CD14-positive monocyte (primary cell): ENCODE measurements around the gene MASP1. TPM values are rescaled to one million over a fixed set of nuclear protein-coding genes. Genes with fewer than 3 reads are reported as not detected.
A peak's percentile ranks its signal among the peaks of the same experiment; 100 is the strongest.

Experiments
- DNase-seq, 3 donors: peaks; one replicate each; pipeline ENCODE4 v3.0.0-alpha.2; 2011 to 2022
- H2AFZ ChIP-seq: 2 replicates; pipeline ENCODE4 v1.6.0; 2012; ENCODE audit warnings: mild to moderate bottlenecking, low read depth, low read length, inconsistent platforms; ENCODE audit not compliant: insufficient read depth, poor library complexity, severe bottlenecking
- H3K27ac ChIP-seq, 2 donors: 1 replicate in 1 of 2; 2 replicates in 1 of 2; pipeline ENCODE4 v1.5.1; 2012 to 2013; ENCODE audit warnings: low read length in 2 of 2, control low read depth in 1 of 2, inconsistent platforms in 1 of 2, low read depth in 1 of 2, mild to moderate bottlenecking in 1 of 2
- H3K27me3 ChIP-seq, 2 donors: one replicate each; pipeline versions ENCODE4 v1.6.0 to v1.6.1; 2011 to 2013; ENCODE audit warnings: low read length in 2 of 2; ENCODE audit not compliant: control insufficient read depth in 2 of 2, insufficient read depth in 2 of 2
- H3K36me3 ChIP-seq, 2 donors: replicated peaks in 1 of 2; 1 replicate in 1 of 2; 2 replicates in 1 of 2; pipeline versions ENCODE4 v1.5.1 to v1.6.1; 2012 to 2013; ENCODE audit warnings: low read length in 2 of 2, control low read depth in 1 of 2, inconsistent platforms in 1 of 2, mild to moderate bottlenecking in 1 of 2; ENCODE audit not compliant: insufficient read depth in 2 of 2, control insufficient read depth in 1 of 2
- H3K4me1 ChIP-seq, 2 donors: 1 replicate in 1 of 2; 2 replicates in 1 of 2; pipeline versions ENCODE4 v1.5.1 to v1.6.1; 2012 to 2013; ENCODE audit warnings: low read length in 2 of 2, control low read depth in 1 of 2, inconsistent platforms in 1 of 2, mild to moderate bottlenecking in 1 of 2, moderate library complexity in 1 of 2; ENCODE audit not compliant: insufficient read depth in 2 of 2, control insufficient read depth in 1 of 2
- H3K4me2 ChIP-seq: replicated peaks from 2 replicates; pipeline ENCODE3; 2012; ENCODE audit warnings: low read length, moderate library complexity, mild to moderate bottlenecking; ENCODE audit not compliant: poor library complexity, severe bottlenecking; ENCODE audit errors: extremely low read depth
- H3K4me3 ChIP-seq, 3 experiments: fragments of 200-600 bp in 1 of 3; sonication (generic) in 1 of 3; replicated peaks in 1 of 3; 1 replicate in 2 of 3; 2 replicates in 1 of 3; pipeline ENCODE4 v1.5.1; 2011 to 2013; ENCODE audit warnings: low read length in 3 of 3, mild to moderate bottlenecking in 3 of 3, control low read depth in 2 of 3, low read depth in 2 of 3, inconsistent platforms in 1 of 3, moderate library complexity in 1 of 3
- H3K79me2 ChIP-seq: 2 replicates; pipeline ENCODE4 v1.6.0; 2012; ENCODE audit warnings: mild to moderate bottlenecking, control low read depth, inconsistent platforms, low read length, moderate library complexity; ENCODE audit not compliant: insufficient read depth
- H3K9ac ChIP-seq: 2 replicates; pipeline ENCODE4 v1.6.0; 2017; ENCODE audit warnings: low read length, mild to moderate bottlenecking; ENCODE audit not compliant: insufficient read depth, poor library complexity, severe bottlenecking
- H3K9me3 ChIP-seq, 2 donors: replicated peaks in 1 of 2; 1 replicate in 1 of 2; 2 replicates in 1 of 2; pipeline versions ENCODE4 v1.5.1 to v1.6.1; 2012 to 2013; ENCODE audit warnings: low read length in 2 of 2, control low read depth in 1 of 2; ENCODE audit not compliant: control insufficient read depth in 1 of 2, insufficient read depth in 1 of 2
- H4K20me1 ChIP-seq: 2 replicates; pipeline ENCODE4 v1.6.0; 2012; ENCODE audit warnings: mild to moderate bottlenecking, low read length, control low read depth, moderate library complexity; ENCODE audit not compliant: insufficient read depth
- H3K27ac Mint-ChIP-seq, 7 donors: one replicate each; pipeline ENCODE4 v1.8.0; 2020; ENCODE audit warnings: mild to moderate bottlenecking in 7 of 7, mixed read lengths in 7 of 7, moderate library complexity in 6 of 7, inconsistent platforms in 2 of 7
- H3K27me3 Mint-ChIP-seq, 3 donors: one replicate each; pipeline ENCODE4 v1.8.0; 2021 to 2022; ENCODE audit warnings: low read depth in 3 of 3, mild to moderate bottlenecking in 3 of 3, mixed read lengths in 3 of 3, moderate library complexity in 3 of 3, inconsistent platforms in 1 of 3
- H3K36me3 Mint-ChIP-seq, 2 donors: one replicate each; pipeline ENCODE4 v1.8.0; 2020; ENCODE audit warnings: mixed read lengths in 2 of 2, inconsistent platforms in 1 of 2, mild to moderate bottlenecking in 1 of 2
- H3K4me1 Mint-ChIP-seq: one replicate; pipeline ENCODE4 v1.8.0; 2020; ENCODE audit warnings: mild to moderate bottlenecking, mixed read lengths
- H3K4me3 Mint-ChIP-seq, 2 donors: one replicate each; pipeline ENCODE4 v1.8.0; 2020; ENCODE audit warnings: mild to moderate bottlenecking in 2 of 2, mixed read lengths in 2 of 2, moderate library complexity in 1 of 2
- H3K9me3 Mint-ChIP-seq, 7 donors: one replicate each; pipeline ENCODE4 v1.8.0; 2020 to 2022; ENCODE audit warnings: mixed read lengths in 7 of 7, mild to moderate bottlenecking in 6 of 7, moderate library complexity in 6 of 7, inconsistent platforms in 2 of 7
- CTCF ChIP-seq: fragments of 200-600 bp; IDR thresholded peaks from one replicate; pipeline ENCODE4 v1.8.0; 2022; ENCODE audit warnings: antibody characterized with exemption, mild to moderate bottlenecking
- WGBS: methylation state at CpG from one replicate; pipeline ENCODE4 v1.1.5; 2013; ENCODE audit warnings: missing lambda C conversion rate; ENCODE audit not compliant: insufficient coverage; 5-methylcytosine and 5-hydroxymethylcytosine counted together
- intact Hi-C, 2 donors: fragments of 100-400 bp; cut with micrococcal nuclease; formaldehyde crosslinking; loops; one replicate each; pipeline versions ENCODE4 v1.15.0 to v1.15.1; 2023
- polyA plus RNA-seq, 3 donors: library from polyadenylated mRNA; depleted of rRNA in 1 of 3; unstranded in 2 of 3; stranded (reverse) in 1 of 3; fragments of 300-500 nt in 2 of 3; fragments of >200 nt in 1 of 3; fragmentation: Illumina TruSeq in 2 of 3; gene quantifications; 1 replicate in 2 of 3; 2 replicates in 1 of 3; pipeline ENCODE4 v1.2.3, GENCODE V29; 2012 to 2021

The MASP1 gene
- polyA plus RNA-seq, 3 donors: not detected

GRCh38 chr3:187198490-187198889 lies 93.0 kb downstream of the MASP1 start:
- no CpG with 5 or more reads among the region's 4 CpGs for WGBS
- H3K4me3 Mint-ChIP-seq: no peak overlapping the region
- no peak overlapping the region for H3K27ac Mint-ChIP-seq
- Histone ChIP-seq H3K36me3 (no peaks in the 10 kb centered on the region), H3K27ac (no peak overlapping the region), H2AFZ (no peak overlapping the region), H3K9ac (no peak overlapping the region), H3K4me2 (no peak overlapping the region), H3K4me3 (no peak overlapping the region), H3K4me1 (no peaks in the 10 kb centered on the region), H3K9me3 (no peaks in the 10 kb centered on the region), H4K20me1 (no peaks in the 10 kb centered on the region), H3K79me2 (no peaks in the 10 kb centered on the region), H3K27me3 (peaks cover 0 to 2% of the 10 kb centered on the region in 2 donors)
- intact Hi-C loops: no loop called here
- H3K9me3 Mint-ChIP-seq: peaks cover 0 to 4% (median 0%) of the 10 kb centered on the region in 7 donors
- H3K27me3 Mint-ChIP-seq: peaks cover 8 to 20% (median 14%) of the 10 kb centered on the region in 3 donors
- no peaks in the 10 kb centered on the region for H3K4me1 Mint-ChIP-seq
- H3K36me3 Mint-ChIP-seq: no peaks in the 10 kb centered on the region
- no peak for TF ChIP-seq CTCF
- no peak for DNase-seq

GRCh38 chr3:187197335-187197649 lies 94.2 kb downstream of the MASP1 start, which contains the start of gene RTP1:
RTP1 (plus strand) TSS chr3:187197486; CDS start chr3:187197516, 30 bp downstream.
- no peaks in the 10 kb centered on the region for H3K4me1 ChIP-seq
- peaks cover 2 to 5% of the 10 kb centered on the region in 2 donors for H3K27me3 ChIP-seq
- H3K9ac ChIP-seq: no peak within 1 kb of the TSS
- H3K4me2 ChIP-seq: no peak within 1 kb of the TSS
- no peaks in the 10 kb centered on the region for H4K20me1 ChIP-seq
- Mint-ChIP-seq H3K27ac (peak within 1 kb of the TSS in 1 of 7 donors; percentile 28), H3K36me3 (no peaks in the 10 kb centered on the region), H3K4me1 (no peaks in the 10 kb centered on the region), H3K4me3 (no peak within 1 kb of the TSS), H3K9me3 (peaks cover 0 to 4% (median 0%) of the 10 kb centered on the region in 7 donors), H3K27me3 (peaks cover 8 to 21% (median 16%) of the 10 kb centered on the region in 3 donors)
- no peak within 1 kb of the TSS for H3K4me3 ChIP-seq
- H3K9me3 ChIP-seq: no peaks in the 10 kb centered on the region
- no peak within 1 kb of the TSS for H3K27ac ChIP-seq
- DNase-seq: no peak
- no peaks in the 10 kb centered on the region for H3K79me2 ChIP-seq
- intact Hi-C loops: no loop called here
- no peak within 1 kb of the TSS for H2AFZ ChIP-seq
- no peaks in the 10 kb centered on the region for H3K36me3 ChIP-seq
- 93% methylated on average over 2 of the region's 8 CpGs for WGBS
- TF ChIP-seq CTCF: no peak
